H4 (cell line): ENCODE data around the gene RALGAPB. TPM values are rescaled to one million over a fixed set of nuclear protein-coding genes. Genes with fewer than 3 reads are reported as not detected.
"Not testable (repeated sequence)": the region's sequence is repeated elsewhere in the genome, so short reads cannot be mapped to it uniquely, and the experiment has no call there.

Experiments
- DNase-seq: peaks from one replicate; pipeline ENCODE4 v3.0.0-alpha.2; 2015; ENCODE audit warnings: low spot score
- total RNA-seq: library from RNA; depleted of rRNA; stranded (reverse); fragments of >200 nt; shearing (Covaris generic); gene quantifications from 2 replicates; pipeline ENCODE4 v1.2.3, GENCODE V29; 2014

Gene RALGAPB
- total RNA-seq, 1 experiment from 2014 or later = 15.1 TPM

- DNase-seq = no peak
Measured at GRCh38 chr20:38497246-38497935, 24.7 kb downstream of the RALGAPB start.

- no peak for DNase-seq
Measured at GRCh38 chr20:38498909-38499308, 26.3 kb downstream of the RALGAPB start.

- DNase-seq = no peak
Measured at GRCh38 chr20:38499366-38499765, 26.7 kb downstream of the RALGAPB start.

DNA sequence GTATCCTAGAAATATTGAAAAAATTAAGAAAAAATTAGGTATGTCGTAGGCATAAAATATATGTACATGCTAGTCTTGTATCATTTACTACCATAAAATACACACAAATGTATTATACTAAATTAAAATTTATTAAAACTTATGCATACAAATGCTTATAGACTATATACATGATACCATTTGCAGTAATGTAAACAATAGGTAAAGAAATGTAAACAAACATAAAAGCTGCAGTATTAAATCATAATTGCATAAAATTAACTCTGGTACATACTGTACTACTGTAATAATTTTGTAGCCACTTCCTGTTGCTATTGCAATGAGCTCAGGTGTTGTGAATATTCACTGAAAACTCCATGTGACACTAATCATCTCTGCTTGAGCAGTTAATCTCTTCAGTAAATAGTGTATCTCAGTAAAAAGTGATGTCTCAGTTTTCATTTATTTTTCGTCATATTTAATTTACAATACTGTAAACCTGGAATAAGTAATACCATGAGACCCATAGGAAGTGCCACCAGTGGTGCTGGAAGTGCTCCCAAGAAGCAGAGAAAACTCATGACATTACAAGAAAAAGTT, 29.3 kb downstream of the RALGAPB start:
- no peak for DNase-seq

- no peak for DNase-seq
Measured at GRCh38 chr20:38504368-38505090, 31.9 kb downstream of the RALGAPB start.

GRCh38 chr20:38505091-38505455, 32.4 kb downstream of the RALGAPB start:
- DNase-seq = no peak

GRCh38 chr20:38511726-38512125, 39.1 kb downstream of the RALGAPB start:
- DNase-seq = not testable (repeated sequence)

DNA sequence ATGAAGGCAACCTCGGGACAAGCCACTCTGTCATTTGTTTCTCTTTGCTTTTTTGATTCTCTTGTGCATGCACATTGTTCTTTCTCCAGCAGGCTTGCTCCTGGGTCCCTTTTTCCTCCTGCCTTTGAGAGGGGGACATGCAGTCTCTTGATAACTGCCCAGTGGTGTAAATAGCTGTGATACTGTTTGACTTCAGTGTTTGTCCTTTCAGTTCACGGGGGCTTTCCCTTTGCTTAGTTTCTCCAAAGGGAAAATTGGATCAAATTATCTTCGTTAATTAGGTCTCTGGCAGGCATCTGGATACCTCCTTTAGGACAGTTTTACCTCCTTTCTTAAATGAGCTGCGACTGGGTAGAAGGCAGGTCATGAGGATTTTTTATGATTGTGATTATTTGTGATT, 41.5 kb downstream of the RALGAPB start:
- no peak for DNase-seq

- no peak for DNase-seq
Measured at GRCh38 chr20:38514947-38515346, 42.3 kb downstream of the RALGAPB start.

DNA sequence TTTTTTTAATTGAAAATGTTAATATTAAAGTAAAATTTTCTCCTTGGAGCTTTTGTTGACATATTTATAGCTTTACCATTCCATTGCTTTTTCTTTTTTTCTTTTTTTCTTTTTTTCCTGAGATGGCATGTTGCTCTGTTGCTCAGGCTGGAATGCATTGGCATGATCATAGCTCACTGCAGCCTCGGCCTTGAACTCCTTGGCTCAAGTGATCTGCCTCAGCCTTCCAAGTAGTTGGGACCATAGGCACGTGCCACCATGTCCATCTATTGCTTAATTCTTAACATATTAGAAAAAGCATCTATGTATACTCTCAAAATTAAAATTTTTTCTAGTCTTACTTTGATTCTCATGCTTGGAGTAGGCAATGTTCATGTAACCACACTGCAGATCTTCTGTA, 43.0 kb downstream of the RALGAPB start:
- no peak for DNase-seq

DNA sequence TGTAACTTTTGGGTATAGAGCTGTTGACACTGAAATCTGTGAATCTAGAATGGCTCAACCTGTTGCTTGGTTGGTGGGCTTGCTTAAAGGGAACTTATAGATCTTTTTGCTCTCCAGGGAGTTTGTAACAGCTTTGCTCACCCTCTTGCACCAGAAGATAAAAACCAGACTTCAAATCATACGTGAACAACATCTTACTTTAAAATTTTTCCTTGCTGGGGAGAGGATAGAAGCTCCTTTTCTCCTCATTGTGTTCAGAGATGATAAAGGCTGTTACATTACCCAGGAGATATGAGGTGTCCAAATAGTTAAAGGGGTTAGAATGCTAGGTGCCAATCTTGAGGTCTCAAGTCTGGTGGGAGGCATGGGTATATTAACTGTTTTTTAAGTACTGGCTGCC, 46.8 kb downstream of the RALGAPB start:
- no peak for DNase-seq

- no peak for DNase-seq
Measured at GRCh38 chr20:38520261-38520660, 47.6 kb downstream of the RALGAPB start.

GRCh38 chr20:38523697-38524096, 51.1 kb downstream of the RALGAPB start:
- DNase-seq = no peak

DNA sequence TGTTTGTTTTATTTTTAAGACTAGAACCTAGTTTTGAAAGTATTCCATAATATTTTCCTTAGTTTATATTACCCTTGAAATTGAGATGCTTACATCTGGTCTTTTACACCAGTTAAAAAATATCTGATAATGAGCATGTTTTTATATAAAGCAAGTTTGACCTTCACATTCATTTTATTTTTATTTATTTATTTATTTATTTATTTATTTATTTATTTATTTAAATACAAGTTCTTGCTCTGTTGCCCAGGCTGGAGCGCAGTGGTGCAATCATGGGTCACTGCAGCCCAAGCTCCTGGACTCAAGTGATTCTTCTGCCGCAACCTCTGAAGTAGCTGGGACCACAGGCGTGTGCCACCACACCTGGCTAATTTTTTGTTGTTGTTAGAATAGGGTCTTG, 55.5 kb downstream of the RALGAPB start:
- DNase-seq = no peak

DNA sequence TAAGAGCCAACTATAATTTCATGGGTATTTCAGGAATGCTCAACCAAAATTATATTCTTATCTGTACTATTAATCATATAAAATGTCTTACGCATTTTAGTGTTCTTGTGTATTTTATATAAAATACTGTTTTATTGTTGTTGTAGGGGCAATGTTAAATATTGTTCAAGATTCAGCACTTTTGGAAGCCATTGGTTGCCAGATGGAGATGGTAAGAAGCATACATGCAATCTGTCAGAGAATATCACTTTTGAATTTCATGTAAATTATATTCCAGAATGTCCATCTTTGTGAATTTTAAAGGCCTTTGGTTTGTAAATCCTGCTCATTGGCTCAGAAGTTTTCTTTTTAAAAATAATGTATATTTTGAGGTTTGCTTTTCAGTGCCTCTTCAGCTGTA, 58.4 kb downstream of the RALGAPB start:
- DNase-seq = no peak

DNA sequence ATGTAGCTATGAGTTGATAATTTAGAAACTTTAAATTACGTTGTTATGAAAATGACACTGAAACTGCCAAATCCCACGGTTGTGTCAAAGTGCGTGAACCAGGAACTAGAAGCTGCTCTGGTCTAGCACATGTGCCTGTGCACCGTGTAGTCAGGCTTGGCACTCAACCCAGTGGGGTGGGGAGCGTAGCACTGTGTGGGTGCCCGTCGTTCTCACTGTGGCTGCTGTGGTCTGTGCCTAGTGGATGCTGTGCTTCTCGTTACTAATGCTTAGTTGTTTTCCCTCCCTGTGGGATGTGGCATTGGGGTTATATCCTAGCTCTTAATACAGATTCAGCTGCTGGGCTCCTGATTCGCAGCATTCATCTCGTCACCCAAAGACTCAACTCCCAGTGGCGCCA, 62.1 kb downstream of the RALGAPB start:
- DNase-seq = no peak

- no peak for DNase-seq
Measured at GRCh38 chr20:38536310-38536709, 63.7 kb downstream of the RALGAPB start.

DNA sequence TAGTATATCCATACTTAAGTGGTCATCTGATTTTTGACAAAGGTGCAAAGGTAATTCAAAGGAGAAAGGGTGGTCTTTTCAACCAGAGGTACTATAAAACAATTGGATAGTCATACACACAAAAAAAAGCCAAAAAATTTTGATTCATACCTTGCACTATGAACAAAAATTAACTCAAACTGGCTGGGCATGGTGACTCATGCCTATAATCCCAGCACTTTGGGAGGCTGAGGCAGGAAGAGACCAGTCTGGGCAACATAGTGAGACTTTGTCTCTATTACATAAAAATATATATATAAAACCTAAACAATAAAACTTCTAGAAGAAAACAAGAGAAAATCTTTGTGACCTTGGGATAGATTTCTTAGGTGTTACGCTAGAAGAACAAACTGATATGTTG, 64.5 kb downstream of the RALGAPB start:
- DNase-seq = no peak

DNA sequence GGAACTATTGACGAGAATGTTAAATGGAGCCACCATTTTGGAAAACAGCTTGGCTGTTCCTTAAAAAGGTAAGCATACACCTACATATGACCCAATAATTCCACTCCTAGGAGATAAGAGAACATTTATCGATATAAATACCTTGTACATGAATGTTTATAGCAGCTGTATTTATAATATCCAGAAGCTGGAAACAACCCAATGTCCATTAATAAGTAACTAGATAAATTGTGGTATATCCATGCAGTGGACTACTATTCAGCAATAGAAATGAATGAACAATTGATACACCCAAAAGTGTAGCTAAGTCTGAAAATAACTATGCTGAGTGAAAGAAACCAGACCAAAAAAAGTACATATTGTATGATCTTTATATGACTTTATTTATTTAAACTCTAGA, 66.1 kb downstream of the RALGAPB start:
- DNase-seq = no peak

DNA sequence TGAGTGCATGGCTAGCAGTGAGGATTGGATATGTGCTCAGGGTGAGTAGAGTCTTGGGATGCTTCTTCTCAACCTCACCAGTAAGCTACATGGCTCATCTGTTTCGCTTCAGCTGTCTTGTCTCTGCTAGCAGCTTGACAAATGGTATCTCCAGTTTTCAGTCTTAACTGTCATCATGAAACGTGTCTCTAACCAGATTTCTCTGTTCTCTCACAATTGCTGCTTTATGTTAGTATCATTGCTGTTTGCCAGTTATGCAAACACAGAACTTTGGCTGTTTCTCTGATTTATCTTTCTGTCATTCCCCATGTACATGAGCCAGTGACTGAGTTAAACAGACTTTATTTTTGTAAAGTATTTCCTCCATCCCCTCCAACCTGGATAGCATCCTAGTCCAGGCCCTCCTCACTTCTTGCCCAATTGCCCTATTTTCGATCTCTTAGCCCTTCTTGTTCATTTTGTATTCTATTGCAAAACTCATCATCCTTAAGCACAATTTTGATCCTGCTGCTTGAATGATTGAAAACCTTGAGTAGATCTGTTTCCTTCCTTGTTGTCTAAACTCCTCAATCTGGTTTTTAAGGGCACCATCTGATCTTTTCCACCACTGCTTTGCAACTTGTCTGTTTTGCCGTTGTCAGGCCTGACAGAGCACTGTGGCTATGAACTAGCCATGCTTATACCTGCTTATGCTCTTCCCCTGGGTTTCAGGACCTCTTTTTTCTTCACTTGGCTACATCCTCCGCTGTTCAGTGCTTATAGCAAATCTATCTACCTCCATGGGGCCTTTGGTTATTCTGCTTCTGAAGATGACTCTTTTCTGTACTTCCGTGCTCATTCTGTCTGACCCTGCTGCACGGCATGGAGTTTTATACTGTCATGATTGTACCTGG, 70.6 kb downstream of the RALGAPB start:
- no peak for DNase-seq

- no peak for DNase-seq
Measured at GRCh38 chr20:38545771-38546170, 73.1 kb downstream of the RALGAPB start.
